HepG2 (cell line): Measurements from ENCODE around the gene PARD3. TPM values are rescaled to one million over a fixed set of nuclear protein-coding genes. Genes with fewer than 3 reads are reported as not detected.

ENCODE experiments used
- ATAC-seq: fragments of 200-7000 bp; cut with Tn5 transposase; 3 replicates; pipeline ENCODE4 v1.9.1; 2020; ENCODE audit warnings: mild to moderate bottlenecking, moderate library complexity
- BruUV-seq: library from RNA; stranded (reverse); fragments of 400-500 nt; replicated peaks from 2 replicates; lab custom pipeline; 2021; lab: Mats Ljungman, UMichigan
- CTCF ChIA-PET: fragments of 300-600 bp; formaldehyde crosslinking; extraction: SDS; loops from one replicate; lab custom pipeline; 2021; ENCODE audit warnings: low total read pairs, inconsistent platforms, low intra/inter-chr PET ratio; lab: Yijun Ruan, JAX
- POLR2A ChIA-PET: fragments of 350-600 bp; sonication (Branson Sonifier 250); formaldehyde crosslinking; loops from one replicate; lab custom pipeline; 2020; ENCODE audit warnings: antibody characterized with exemption, inconsistent platforms; lab: Yijun Ruan, JAX
- DNase-seq: peaks from one replicate; pipeline ENCODE4 v3.0.0-alpha.2; 2015; ENCODE audit warnings: low spot score
- FAIRE-seq: peaks from 3 replicates; lab custom pipeline; 2011; peaks lifted over from hg19 to GRCh38; lab: Jason Lieb, UNC
- H2AFZ ChIP-seq: one replicate; pipeline ENCODE4 v1.6.1; 2011; ENCODE audit warnings: low read length, inconsistent platforms
- H3K27ac ChIP-seq: fragments of 300-600 bp; 3 replicates; pipeline ENCODE4 v1.8.0; 2011; ENCODE audit warnings: mixed run types, mild to moderate bottlenecking, mixed read lengths, low read length, inconsistent platforms; ENCODE audit not compliant: insufficient read depth; ENCODE audit errors: extremely low read length
- H3K27me3 ChIP-seq, 2 experiments: fragments of 200-600 bp in 1 of 2; 2 replicates in 1 of 2; 3 replicates in 1 of 2; pipeline versions ENCODE4 v1.6.0 to v1.8.0; 2011; ENCODE audit warnings: low read length in 2 of 2, mild to moderate bottlenecking in 2 of 2, moderate library complexity in 2 of 2, inconsistent platforms in 1 of 2; ENCODE audit not compliant: insufficient read depth in 2 of 2, control insufficient read depth in 1 of 2
- H3K36me3 ChIP-seq, 2 experiments: fragments of 200-600 bp in 1 of 2; replicated peaks in 1 of 2; 2 replicates in 1 of 2; 3 replicates in 1 of 2; pipeline versions ENCODE4 v1.5.1 to v1.8.0; 2011; ENCODE audit warnings: low read length in 2 of 2, inconsistent platforms in 1 of 2; ENCODE audit not compliant: insufficient read depth in 2 of 2, control insufficient read depth in 1 of 2
- H3K4me1 ChIP-seq: 2 replicates; pipeline ENCODE4 v1.5.1; 2012; ENCODE audit warnings: low read length, inconsistent platforms; ENCODE audit not compliant: insufficient read depth
- H3K4me2 ChIP-seq: 2 replicates; pipeline ENCODE4 v1.6.0; 2011; ENCODE audit warnings: low read depth, low read length, inconsistent platforms
- H3K4me3 ChIP-seq, 3 experiments: fragments of 200-600 bp in 1 of 3; sonication (generic), shearing (Covaris generic) in 1 of 3; replicated peaks in 1 of 3; 2 replicates each; pipeline ENCODE4 v1.5.1; 2011 to 2016; ENCODE audit warnings: low read length in 3 of 3, inconsistent platforms in 2 of 3, low read depth in 2 of 3, mild to moderate bottlenecking in 2 of 3, control low read depth in 1 of 3, mixed read lengths in 1 of 3; ENCODE audit not compliant: insufficient read depth in 1 of 3
- H3K79me2 ChIP-seq: one replicate; pipeline ENCODE4 v1.6.1; 2011; ENCODE audit warnings: low read length, inconsistent platforms; ENCODE audit not compliant: insufficient read depth
- H3K9ac ChIP-seq: 2 replicates; pipeline ENCODE4 v1.6.0; 2011; ENCODE audit warnings: mild to moderate bottlenecking, low read depth, low read length, inconsistent platforms; ENCODE audit not compliant: insufficient read depth
- H3K9me3 ChIP-seq: 2 replicates; pipeline ENCODE4 v1.5.1; 2012; ENCODE audit warnings: mild to moderate bottlenecking, low read length
- H4K20me1 ChIP-seq: 2 replicates; pipeline ENCODE4 v1.6.0; 2011; ENCODE audit warnings: inconsistent platforms, mild to moderate bottlenecking, low read length, moderate library complexity; ENCODE audit not compliant: insufficient read depth
- MED8 ChIP-seq: sonication (generic); formaldehyde crosslinking; IDR thresholded peaks from 2 replicates; pipeline ENCODE4 v1.8.1; 2023; ENCODE audit warnings: mild to moderate bottlenecking, missing genetic modification reagents; ENCODE audit not compliant: insufficient replicate concordance
- NR2C2 ChIP-seq: sonication (generic); formaldehyde crosslinking; IDR thresholded peaks from 2 replicates; pipeline ENCODE4 v1.4.0; 2020; ENCODE audit warnings: missing genetic modification reagents, mild to moderate bottlenecking, moderate library complexity, borderline replicate concordance
- PAWR ChIP-seq: sonication (generic); formaldehyde crosslinking; IDR thresholded peaks from 2 replicates; pipeline ENCODE4 v1.4.0; 2020; ENCODE audit warnings: missing genetic modification reagents, mild to moderate bottlenecking, borderline replicate concordance
- ZBTB20 ChIP-seq: sonication (generic); formaldehyde crosslinking; IDR thresholded peaks from 2 replicates; pipeline ENCODE4 v1.8.1; 2023; ENCODE audit warnings: missing genetic modification reagents, low read depth, mild to moderate bottlenecking, borderline replicate concordance
- ZBTB4 ChIP-seq: sonication (generic); formaldehyde crosslinking; IDR thresholded peaks from 2 replicates; pipeline ENCODE4 v1.4.0; 2020; ENCODE audit warnings: missing genetic modification reagents, mild to moderate bottlenecking, borderline replicate concordance
- ZBTB7B ChIP-seq: sonication (generic); formaldehyde crosslinking; IDR thresholded peaks from 2 replicates; pipeline ENCODE4 v1.4.0; 2020; ENCODE audit warnings: missing genetic modification reagents
- ZMAT3 ChIP-seq: sonication (generic); formaldehyde crosslinking; conservative IDR thresholded peaks from 2 replicates; pipeline ENCODE4 v1.7.0; 2021; ENCODE audit warnings: missing genetic modification reagents
- WGBS: methylation state at CpG from one replicate; pipeline ENCODE4 v1.1.6; 2017; ENCODE audit warnings: low lambda C conversion rate; 5-methylcytosine and 5-hydroxymethylcytosine counted together
- in situ Hi-C: cut with HindIII; loops from 2 replicates; pipeline ENCODE4 v1.10.0; 2017; ENCODE audit warnings: low pct_unique_long_range_greater_than_20kb; ENCODE audit not compliant: extremely low pct_ligation_motif_present
- intact Hi-C: fragments of 100-400 bp; cut with micrococcal nuclease; formaldehyde crosslinking; loops from one replicate; pipeline ENCODE4 v1.10.0; 2022; ENCODE audit not compliant: unreplicated experiment
- polyA plus RNA-seq, 8 experiments: library from polyadenylated mRNA; depleted of rRNA in 3 of 8; stranded (reverse) in 7 of 8; unstranded in 1 of 8; fragments of >200 nt; fragmentation: Illumina TruSeq in 4 of 8; extraction: Trizol in 4 of 8; gene quantifications; 2 replicates each; pipeline versions ENCODE4 v1.2.1 to v1.2.3, GENCODE V29; 2011 to 2016; ENCODE audit warnings: low read depth in 4 of 8, missing spikeins in 1 of 8, mixed read lengths in 1 of 8; ENCODE audit not compliant: insufficient read depth in 1 of 8
- total RNA-seq, 5 experiments: library from RNA; depleted of rRNA; stranded (reverse); fragments of >200 nt; fragmentation: Illumina TruSeq; extraction: Trizol; gene quantifications; 2 replicates each; pipeline ENCODE4 v1.2.3, GENCODE V29; 2016; ENCODE audit warnings: low read depth in 1 of 5

Gene PARD3
- total and polyA plus RNA-seq, 2 of the 13 experiments (the other 11 are each of a cell fraction or from before 2014, with no cell fraction given) = 40.9 to 60.0 TPM

- TF ChIP-seq ZBTB4 (CRISPR knock-in tag) = no peak
- no peak for TF ChIP-seq ZBTB7B (CRISPR knock-in tag)
- no peak for TF ChIP-seq ZBTB20 (CRISPR knock-in tag)
- TF ChIP-seq PAWR (CRISPR knock-in tag) = no peak
- no peak for TF ChIP-seq ZMAT3 (CRISPR knock-in tag)
- TF ChIP-seq, all 625 proteins: peak for 0
Observed at GRCh38 chr10:34812771-34813170, 2.3 kb downstream of the PARD3 start (continued).

DNA sequence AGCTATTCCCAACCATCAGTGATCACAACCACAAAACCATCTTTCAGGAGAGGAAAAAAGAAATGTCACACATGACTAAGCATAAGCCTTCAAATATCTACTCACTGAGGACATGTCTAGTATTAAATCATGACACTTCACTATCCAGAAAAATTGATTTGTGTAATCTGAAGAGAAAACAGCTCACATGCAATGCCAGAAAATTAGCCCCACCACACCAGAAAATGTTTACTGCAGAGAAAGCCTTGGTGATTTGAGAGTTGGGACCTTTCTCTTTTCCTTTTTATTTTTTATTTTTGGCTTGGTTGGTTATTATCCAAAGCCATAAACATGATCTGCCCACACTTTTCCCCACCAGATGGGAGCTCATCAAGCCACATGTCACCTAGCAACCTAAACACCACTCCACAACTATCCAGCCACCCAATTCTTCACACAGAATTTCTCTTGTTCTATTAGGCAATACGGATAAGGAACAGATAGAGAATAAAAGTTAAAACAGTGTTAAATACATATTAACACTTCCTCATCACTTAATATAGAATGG is 3.1 kb downstream of the PARD3 start:
- no peak overlapping the region for H3K9ac ChIP-seq
- no peak for ATAC-seq
- H2AFZ ChIP-seq = no peak overlapping the region
- ChIA-PET POLR2A (no interaction called here), CTCF (no interaction called here)
- H3K79me2 ChIP-seq = peaks cover 73% of the 10 kb centered on the region
- peaks cover 68% of the 10 kb centered on the region for H3K4me1 ChIP-seq
- peak overlapping the region; percentile 81; the same call in 1 of the 2 replicates for H3K4me2 ChIP-seq
- no peak for TF ChIP-seq NR2C2
- TF ChIP-seq MED8 (CRISPR knock-in tag) = no peak
- H3K27ac ChIP-seq = no peak overlapping the region
- no peak for DNase-seq
- BruUV-seq = no TSS peak
- H3K27me3 ChIP-seq = no peaks in the 10 kb centered on the region
- in situ Hi-C loops (no loop called here), intact Hi-C loops (loop anchor here (5.0 kb wide), 1 partner anchor 75 kb away; no protein-coding TSS in a partner anchor)
- peaks cover 0 to 3% of the 10 kb centered on the region in 2 experiments; a peak in 3 of 5 replicates for H3K36me3 ChIP-seq
- H4K20me1 ChIP-seq = peaks cover 55% of the 10 kb centered on the region
- no peak overlapping the region for H3K4me3 ChIP-seq
- no peak for FAIRE-seq
- 95% methylated on average over 1 of the region's 1 CpG for whole genome bisulfite sequencing
- H3K9me3 ChIP-seq = no peaks in the 10 kb centered on the region
